Subcutaneous adipose tissue (tissue), 4 donors: Measurements from ENCODE around the gene LLPH. TPM values are rescaled to one million over a fixed set of nuclear protein-coding genes. Genes with fewer than 3 reads are reported as not detected.

ENCODE experiments used
- total RNA-seq, 4 donors: library from RNA; depleted of rRNA; stranded (reverse); fragments of >200 nt; gene quantifications; one replicate each; pipeline ENCODE4 v1.1.0, GENCODE V29; 2016
- TF ChIP-seq, protein P1 (sequence below): fragments of 450-650 bp; IDR thresholded peaks from one replicate; pipeline ENCODE4 v1.5.1; 2016; ENCODE audit warnings: low read depth, mild to moderate bottlenecking, control low read depth, antibody characterized with exemption, moderate library complexity

LLPH gene
- total RNA-seq, 4 donors from 2014 or later: 4.9 to 6.8 (median 5.5) TPM

DNA sequence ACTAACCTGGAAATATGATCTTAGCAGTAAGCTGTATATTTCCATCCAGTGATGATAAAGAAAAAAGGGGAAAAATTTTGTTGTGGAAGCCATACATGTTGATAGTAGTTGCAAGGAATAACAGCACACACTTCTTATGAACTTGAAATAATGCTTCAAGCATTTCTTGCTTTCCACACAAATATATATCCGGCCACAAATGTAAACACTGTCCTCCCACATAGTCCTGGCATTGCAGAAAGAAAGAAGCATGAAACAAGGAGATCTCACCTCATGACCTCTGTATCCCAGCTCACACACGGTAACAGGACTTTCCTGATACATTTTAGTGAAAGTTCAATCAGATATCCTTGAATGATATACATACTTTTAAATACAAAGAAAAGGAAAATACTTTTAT, 56.0 kb downstream of the LLPH start:
- TF ChIP-seq, protein P1, sequence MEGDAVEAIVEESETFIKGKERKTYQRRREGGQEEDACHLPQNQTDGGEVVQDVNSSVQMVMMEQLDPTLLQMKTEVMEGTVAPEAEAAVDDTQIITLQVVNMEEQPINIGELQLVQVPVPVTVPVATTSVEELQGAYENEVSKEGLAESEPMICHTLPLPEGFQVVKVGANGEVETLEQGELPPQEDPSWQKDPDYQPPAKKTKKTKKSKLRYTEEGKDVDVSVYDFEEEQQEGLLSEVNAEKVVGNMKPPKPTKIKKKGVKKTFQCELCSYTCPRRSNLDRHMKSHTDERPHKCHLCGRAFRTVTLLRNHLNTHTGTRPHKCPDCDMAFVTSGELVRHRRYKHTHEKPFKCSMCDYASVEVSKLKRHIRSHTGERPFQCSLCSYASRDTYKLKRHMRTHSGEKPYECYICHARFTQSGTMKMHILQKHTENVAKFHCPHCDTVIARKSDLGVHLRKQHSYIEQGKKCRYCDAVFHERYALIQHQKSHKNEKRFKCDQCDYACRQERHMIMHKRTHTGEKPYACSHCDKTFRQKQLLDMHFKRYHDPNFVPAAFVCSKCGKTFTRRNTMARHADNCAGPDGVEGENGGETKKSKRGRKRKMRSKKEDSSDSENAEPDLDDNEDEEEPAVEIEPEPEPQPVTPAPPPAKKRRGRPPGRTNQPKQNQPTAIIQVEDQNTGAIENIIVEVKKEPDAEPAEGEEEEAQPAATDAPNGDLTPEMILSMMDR: no peak

DNA sequence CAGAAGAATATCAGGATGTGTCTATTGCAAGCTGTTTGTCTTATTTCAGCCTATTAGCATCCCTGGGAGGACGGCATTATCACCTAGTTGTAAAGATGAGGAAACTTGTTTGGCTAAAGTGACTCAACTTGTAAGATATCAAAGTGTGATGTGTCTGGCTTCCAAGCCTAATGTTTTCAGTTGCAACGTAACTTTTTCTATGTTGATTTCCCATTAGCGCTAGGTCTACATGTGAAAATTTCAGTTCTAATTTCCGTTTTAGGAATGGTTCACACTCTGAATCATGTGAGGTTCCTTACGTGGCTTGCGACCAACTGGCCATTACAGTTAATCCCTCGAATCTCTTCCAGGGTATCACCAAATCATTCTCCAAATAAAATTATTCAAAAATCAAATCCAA, 58.0 kb downstream of the LLPH start:
- TF ChIP-seq, protein P1: no peak

DNA sequence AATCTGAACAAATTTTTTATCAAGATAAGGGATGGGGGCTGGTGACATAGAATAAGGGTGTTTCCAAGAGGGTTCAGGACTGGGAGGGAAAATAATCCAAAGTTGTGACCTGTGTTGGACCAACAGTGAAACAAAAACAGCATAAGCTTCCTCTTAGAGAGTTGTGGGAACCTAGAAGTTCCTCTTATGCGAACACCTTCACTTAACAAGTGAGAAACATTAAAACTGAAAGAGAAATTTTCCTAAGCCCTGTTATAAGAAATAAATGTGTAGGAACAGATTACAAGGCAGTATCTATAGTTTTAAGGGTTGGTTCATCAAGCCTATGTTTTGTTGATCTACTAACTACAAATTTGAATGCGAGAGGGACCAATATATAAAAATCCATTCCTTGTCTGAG, 58.4 kb downstream of the LLPH start:
- TF ChIP-seq, protein P1: no peak

DNA sequence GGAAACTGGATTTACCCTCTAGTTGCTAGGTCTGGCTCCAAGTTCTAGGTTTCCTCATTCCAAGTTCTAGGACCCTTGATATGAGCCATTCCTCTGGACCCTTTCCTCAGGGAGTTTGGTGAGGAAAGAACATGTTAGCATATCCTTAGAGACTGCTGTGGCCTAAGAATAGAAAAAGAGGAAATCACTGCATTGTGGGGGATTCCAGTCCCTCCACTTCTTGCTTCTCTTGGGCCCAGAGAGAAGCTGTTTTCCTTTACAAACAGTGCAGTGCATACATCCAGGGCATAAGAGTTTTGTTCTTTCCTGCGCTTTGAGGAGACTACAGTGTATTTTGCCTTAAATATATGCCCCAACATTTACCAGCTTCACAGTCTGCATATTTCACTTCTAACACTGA, 59.0 kb downstream of the LLPH start:
- TF ChIP-seq, protein P1: no peak

DNA sequence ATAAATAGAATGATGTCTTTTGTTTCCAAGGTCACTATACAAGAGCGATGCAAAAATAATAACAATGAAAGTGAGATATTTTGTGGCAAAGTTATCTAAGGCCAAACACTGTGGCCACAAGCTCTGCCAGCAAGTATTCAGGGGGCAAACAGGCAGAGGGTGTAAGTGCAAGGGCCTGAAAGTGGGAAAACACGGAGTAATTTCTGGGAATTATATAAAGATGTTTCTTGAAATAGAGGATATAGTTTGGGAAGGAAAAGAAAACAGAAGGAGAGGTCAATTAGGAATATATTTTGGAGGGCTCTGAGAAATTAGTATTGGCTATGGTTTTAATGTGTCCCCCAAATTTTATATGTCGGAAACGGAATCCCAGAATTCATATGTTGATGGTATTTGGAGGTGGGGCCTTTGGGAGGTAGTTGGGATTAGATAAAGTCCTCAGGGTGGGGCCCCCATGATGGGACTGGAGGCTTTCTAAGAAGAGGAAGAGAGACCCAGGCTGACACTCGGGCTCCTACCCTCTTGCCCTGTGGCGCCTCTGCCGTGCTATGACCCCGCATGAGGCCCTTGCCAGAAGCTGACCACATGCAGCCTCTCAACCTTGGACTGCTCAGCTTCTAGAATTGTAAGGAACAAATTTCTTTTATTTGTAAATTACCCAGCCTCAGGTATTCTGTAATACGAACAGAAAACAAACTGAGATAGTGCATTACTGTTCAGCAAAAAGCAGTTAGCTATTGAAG, 60.0 kb downstream of the LLPH start:
- TF ChIP-seq, protein P1: no peak

DNA sequence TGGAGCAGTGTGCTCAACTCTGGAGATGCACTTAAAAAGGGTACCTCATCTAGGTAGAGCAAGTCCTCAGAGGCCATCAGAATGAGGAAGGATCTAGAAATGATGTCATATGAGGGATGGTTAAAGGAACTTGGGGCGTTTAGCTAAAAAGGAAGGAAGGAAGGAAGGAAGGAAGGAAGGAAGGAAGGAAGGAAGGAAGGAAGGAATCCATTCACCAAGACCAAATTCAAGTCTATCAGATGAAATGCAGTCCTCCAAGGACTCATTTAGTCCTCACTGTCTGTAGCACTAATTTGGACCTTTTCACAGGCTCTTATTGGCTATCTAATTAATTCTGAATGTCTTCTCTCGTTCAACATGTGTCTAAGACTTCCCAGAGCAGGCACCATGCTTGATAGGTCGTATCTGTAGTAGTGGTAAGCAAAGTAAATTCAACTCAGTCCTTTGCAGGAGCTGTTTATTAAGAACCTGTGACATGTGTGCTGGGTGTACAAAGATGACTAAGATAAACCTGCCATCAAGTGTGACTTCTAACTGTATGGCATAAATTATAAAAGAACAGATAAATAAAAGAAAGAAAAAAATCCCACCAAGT, 63.5 kb downstream of the LLPH start:
- TF ChIP-seq, protein P1: no peak

Other genes with a start within 250 kb of the LLPH start
- 100 to 1,000 TPM; 179 to 309 (median 205) TPM for gene TMBIM4, start 39.2 kb upstream of the LLPH start, total RNA-seq
- gene IRAK3, start 58.5 kb upstream of the LLPH start, total RNA-seq: 100 to 1,000 TPM in 1 of 4 donors, 10 to 100 TPM in 3; 83.5 to 111 (median 90.8) TPM
- 1 to 10 TPM; 4.0 to 7.5 (median 6.1) TPM for gene HELB, start 171.7 kb upstream of the LLPH start, total RNA-seq